ENCODE measurements around the gene RNF151.
A peak's percentile ranks its signal among the peaks of the same experiment; 100 is the strongest.

Gene RNF151

GRCh38 chr16:1976951-1977874 lies 10.6 kb downstream of the RNF151 start:
- DNase-seq (ENCODE audit: low read depth in 2 of 2): no peak

DNA sequence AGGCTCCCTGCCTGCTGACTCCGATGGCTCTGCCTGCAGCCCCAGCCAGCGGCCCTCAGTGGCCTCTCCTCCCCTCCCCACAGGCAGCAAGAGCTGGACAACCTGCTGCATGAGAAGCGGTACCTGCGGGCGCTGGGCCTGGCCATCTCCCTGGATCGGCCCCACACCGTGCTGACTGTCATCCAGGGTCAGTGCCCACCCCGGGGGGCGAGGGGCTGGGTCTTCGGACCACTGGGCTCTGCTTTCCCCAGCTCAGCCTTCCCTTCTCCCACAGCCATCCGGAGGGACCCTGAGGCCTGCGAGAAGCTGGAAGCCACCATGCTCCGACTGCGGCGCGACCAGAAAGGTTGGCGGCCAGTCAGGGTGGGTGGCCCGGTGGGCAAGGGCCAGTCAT lies 11.2 kb downstream of the RNF151 start:
- no peak for DNase-seq (ENCODE audit: low read depth in 2 of 2)

DNA sequence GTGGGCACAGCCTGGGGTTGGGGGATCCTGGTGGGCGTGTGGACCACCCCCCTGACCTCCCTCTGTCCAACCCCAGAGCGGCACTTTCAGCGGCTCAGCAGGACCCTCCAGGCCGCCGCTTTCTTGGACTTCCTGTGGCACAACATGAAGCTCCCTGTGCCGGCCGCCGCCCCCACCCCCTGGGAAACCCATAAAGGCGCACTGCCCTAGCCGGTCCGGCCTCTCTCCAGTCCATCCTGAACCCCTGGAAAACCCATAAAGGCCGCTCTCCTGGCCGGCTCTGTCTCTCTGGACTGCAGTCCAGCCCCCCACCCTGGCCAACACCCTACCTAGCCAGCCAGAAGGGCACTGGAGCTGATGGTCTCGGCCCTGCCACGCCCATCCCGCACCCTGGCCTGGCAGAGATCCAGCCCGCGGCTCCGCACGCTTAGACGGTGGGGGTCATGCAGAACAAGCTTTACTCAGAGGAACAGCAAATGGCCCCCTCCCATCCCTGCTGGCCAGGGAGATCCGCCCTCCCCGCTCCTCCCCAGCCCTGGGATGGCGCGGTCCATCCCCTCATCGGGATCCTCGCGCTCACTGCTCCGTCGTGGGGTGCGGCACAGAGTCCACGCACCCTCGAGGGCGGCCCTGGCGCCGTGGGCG lies 11.9 kb downstream of the RNF151 start:
- DNase-seq (ENCODE audit: low read depth in 2 of 2): no peak

- DNase-seq (ENCODE audit: low read depth in 2 of 2): no peak
Measured at GRCh38 chr16:1979271-1980029, 12.8 kb downstream of the RNF151 start.

DNA sequence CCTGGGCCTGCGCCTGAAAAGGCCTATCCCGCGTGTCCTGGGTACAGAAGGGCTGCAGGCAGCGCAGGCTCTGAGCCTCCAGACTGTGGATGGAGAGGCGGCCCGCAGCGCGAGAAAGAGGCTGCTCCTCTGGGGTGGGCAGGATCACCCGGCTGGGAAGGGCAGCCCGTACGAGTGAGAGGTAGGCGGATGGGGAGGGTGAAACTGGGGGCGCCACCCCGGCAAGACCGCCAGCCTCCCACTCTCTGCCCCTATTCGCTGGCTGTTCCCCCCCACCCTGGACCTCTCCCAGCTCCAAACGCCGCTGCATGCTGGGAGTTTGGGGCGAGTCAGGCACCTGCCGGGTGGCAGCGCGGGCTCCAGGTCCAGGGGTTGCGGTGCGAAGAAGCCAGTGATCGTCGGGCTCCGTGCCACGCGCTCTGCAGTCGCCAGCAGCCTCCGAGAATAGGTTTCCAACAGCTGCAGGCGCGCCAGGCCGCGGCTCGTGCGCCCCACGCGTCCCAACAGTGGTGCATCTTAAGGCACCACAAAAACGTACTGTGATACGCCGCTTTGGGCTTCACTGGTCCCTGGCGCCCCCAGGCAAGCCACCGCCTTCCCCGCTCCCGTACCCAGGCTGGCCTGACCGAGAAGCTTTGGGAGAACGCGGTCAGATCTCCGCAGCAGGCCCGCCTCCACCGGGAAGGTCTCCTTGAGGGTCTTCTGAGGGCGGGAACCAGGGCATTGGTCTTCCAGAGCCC lies 13.5 kb downstream of the RNF151 start:
- DNase-seq (ENCODE audit: low read depth in 2 of 2): no peak

DNA sequence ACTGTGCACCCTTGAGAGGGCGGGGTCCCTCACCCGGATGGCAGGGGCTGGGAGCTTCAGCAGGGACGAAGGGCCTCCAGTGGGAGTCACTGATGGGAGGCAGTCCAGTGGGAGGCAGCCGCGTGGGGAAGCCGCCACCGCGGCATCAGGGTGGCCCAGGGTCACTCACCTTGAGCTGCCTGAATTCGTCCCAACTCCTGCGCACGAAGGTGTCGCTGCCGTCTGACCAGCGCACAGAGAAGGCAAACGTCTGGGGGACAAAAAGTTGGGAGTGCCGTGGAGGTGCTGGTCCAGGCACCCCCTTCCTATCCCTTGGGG lies 14.1 kb downstream of the RNF151 start:
- DNase-seq (ENCODE audit: low read depth in 2 of 2): no peak

DNA sequence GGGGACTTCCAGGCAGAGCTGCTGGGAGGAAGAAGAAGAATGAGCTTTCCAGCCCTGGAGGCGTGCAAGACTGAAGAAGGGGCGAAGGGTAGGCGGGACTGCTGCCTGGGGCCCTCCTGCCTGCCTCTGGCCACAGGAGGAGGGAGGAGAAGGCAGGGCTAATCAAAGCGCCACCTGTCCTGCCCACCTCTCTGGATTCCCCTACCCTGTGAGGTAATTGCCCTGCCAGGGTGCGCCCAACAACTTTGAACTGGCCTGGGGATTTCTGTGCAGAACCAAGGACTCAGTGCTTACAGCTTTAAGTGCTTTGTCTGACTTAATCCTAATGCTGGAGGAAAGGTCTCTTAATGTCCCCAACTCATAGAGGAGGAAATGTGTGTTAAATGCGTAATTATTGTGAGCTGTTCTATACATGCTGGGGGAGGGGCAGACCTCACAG lies 14.8 kb downstream of the RNF151 start, which contains the start of gene NOXO1:
NOXO1 (minus strand) TSS at position 72 of the 439 bp plus-strand sequence. CDS start 290 bp downstream, outside the sequence.
- no peak for DNase-seq (ENCODE audit: low read depth in 2 of 2)

DNA sequence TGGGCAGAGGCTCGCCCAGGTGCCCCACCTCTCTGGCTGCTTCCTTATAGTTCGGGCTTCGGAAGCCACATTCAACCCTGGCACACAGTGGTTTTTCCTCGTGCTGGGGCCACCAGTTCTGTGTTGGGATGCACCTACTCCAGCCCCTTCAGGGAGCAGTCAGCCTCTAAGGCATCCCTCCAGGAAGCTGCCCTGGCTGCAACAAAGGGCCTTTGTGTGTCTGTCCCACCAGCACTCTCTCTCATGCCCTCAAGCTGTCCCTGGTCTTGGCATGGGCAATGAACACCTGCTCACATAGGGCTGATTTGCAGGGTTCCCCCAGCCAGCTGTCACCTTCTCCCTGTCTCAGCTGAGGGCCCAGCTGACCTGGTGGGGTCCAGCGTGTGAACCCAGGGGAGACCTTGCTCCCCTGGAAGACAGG lies 15.4 kb downstream of the RNF151 start:
- DNase-seq (ENCODE audit: low read depth in 2 of 2): no peak

- no peak for DNase-seq (ENCODE audit: low read depth in 2 of 2)
Measured at GRCh38 chr16:1982991-1983543, 16.4 kb downstream of the RNF151 start.

- DNase-seq (ENCODE audit: low read depth in 2 of 2): peak in 1 of 2 donors; percentile 80
Measured at GRCh38 chr16:1983544-1984346, 17.1 kb downstream of the RNF151 start, which contains the start of gene GFER. TSS of gene GFER (plus strand) at chr16:1984193. CDS start at chr16:1984219, 26 bp downstream.

DNA sequence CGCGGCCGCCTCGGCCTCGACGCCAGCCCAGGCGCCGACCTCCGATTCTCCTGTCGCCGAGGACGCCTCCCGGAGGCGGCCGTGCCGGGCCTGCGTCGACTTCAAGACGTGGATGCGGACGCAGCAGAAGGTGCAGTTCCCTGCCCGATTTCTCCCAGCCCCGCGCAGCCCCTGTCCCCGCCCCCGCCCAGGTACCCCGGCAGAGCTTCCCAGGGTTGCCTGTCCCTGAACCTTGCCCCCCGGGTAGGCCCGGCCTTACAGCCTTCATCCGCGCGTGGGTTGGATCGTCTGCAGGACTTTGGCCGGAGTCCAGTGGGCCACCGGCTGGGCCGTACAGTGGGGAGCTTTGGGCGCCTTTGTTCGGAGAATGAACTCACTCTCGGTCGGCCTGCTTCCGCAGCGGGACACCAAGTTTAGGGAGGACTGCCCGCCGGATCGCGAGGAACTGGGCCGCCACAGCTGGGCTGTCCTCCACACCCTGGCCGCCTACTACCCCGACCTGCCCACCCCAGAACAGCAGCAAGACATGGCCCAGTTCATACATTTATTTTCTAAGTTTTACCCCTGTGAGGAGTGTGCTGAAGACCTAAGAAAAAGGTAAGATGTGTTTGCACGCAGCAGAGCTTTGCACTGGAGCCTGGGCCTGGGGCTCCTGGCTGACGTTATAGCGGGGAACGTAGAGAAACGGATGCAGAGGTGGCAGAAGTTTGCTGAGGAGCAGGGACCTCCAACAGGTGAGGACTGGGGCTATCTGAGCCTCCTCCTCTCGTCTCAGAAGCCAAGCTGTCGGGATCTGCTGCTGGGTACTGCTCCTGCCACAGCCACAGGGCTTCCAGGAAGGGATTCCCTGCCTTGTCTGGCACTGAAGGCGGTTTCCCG lies 17.9 kb downstream of the RNF151 start:
- no peak for DNase-seq (ENCODE audit: low read depth in 2 of 2)

DNA sequence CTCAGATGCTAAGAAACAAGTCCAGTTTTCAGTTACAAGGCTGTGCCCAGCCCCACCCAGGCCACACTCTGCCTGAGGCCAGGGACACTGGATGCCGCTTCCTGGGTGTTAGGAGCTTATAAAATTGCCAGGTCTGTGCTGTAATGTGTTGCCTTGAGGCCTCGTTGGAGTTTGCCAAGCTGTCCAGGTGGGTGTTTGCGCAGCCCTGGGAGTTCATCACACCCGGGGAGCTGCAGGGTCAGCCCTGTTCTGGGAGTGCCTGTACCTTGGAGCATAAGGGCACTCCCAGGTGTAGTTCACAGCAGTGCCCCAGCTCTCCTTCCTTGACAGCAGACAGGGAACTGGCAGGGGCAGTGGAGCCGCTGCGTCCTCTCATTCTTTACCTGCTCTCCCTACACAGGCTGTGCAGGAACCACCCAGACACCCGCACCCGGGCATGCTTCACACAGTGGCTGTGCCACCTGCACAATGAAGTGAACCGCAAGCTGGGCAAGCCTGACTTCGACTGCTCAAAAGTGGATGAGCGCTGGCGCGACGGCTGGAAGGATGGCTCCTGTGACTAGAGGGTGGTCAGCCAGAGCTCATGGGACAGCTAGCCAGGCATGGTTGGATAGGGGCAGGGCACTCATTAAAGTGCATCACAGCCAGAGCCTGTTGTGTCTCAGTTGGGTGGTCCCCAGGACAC lies 19.0 kb downstream of the RNF151 start:
- DNase-seq (ENCODE audit: low read depth in 2 of 2): no peak

DNA sequence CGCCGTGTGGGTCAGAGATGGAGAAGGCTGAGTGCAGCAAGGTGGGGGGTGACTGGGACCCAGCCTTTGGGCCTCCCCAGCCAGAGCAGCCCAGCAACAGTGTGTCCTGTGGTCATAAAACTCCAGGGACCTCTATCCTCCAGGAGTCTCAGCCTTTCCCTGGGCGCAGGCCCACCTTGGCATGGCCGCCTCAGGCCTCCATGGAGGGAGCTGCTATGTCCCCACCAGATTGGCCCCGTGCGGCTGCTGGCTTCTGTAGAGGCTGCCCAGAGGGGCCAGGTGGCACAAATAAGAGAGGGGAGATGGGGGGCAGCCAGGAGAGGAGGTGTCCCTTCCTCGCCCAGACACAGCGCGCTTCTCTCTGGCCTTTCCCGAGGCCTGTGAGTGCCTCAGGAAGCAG lies 20.5 kb downstream of the RNF151 start:
- no peak for DNase-seq (ENCODE audit: low read depth in 2 of 2)

DNA sequence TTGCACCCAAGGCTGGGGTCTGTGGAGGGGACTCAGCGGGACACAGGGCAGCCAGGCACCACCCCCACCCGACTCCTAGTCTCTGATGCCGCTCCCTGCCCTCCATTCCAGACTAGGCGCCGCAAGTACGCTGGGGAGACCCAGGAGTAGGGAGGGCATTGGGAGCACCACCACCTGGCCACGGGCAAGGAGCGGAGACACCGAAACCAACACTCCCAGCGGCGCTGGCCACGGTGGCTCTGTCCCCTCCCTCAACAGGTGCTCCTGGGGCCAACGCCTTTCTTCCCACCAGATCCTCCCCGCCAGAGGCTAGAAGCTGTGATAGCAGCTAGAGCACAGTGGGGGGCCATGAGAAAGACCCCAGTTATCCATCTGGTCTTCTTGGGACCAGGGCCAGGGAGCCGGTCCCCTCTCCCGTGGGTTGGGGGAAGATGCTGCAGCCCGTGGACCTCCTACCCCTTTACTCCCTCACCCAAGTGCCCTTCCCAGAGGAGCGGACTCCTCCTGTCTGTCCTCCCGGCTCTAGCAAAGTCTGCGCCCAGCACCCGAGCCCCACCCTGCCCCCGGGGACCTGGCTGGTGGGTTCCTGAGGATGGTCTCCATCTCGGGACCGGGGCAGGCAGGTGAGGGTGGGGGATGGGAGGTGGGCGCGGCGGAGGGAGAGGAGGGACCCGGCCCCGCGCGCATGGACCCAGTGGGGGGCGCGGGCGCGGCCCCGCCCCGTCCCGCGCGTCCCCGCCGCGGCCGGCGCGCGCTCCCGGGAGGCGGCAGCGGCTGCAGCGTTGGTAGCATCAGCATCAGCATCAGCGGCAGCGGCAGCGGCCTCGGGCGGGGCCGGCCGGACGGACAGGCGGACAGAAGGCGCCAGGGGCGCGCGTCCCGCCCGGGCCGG lies 22.8 kb downstream of the RNF151 start, which contains the start of gene SYNGR3:
SYNGR3 (plus strand) TSS at position 762 of the 892 bp plus-strand sequence. CDS start 133 bp downstream, outside the sequence.
- DNase-seq (ENCODE audit: low read depth in 2 of 2): no peak

GRCh38 chr16:1990101-1990350 lies 23.4 kb downstream of the RNF151 start:
- no peak for DNase-seq (ENCODE audit: low read depth in 2 of 2)

DNA sequence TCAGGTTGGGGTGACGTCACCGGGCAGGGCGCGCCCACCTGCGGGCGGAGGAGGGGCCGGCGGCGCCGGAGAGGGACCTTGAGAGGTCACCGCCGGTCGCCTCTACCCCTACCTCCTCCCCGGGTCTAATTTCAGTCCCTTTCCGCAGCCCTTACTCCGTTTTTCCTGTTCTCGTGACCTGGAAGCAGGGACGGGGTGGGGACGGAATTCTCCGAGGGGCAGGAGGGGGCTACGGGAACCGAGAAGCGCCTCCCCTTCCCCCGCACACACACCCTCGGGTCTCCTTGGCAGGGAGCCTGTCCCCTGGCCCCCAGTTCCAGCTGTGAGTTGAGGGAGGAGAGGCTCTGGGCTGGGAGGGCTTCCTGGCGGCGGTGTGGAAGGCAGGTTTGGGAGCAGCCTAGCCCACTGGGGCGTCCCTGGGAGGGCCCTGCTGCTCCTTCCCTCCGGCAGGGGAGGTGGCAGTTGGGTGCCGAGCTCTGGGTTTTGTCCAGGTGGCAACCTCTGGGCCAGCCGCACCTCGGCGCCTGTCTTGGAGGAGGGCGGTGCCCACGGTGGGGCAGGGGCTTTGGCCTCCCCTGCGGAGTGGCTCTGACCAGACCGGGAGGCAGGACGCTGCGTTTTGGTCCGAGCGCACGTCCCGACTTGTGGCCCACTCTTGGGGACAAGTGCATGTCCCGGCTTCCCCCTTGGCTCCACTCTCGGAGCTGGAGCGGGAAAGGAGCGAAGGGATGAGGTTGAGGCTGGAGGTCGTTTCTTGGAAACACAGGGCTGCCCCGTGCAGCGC lies 23.9 kb downstream of the RNF151 start:
- DNase-seq (ENCODE audit: low read depth in 2 of 2): no peak

DNA sequence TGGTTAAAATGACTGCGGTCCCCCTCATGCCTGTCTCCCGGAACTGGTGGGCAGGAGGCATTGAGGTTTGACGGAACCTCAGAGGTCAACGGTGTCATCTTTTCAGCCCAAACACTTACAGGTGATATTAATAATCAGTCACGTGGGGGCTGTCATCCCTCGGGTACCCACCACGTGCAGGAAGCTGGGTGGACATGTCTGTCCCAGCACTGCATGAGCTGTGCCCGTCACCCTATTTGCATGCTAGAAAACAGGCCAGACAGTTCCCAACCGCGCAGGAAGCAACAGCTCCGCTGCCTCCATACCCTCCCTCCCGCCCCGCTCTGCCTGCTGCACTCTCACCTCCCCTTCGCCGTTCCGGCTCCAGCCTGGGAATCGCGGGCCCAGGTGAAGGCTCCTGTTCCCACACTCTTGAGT lies 24.5 kb downstream of the RNF151 start:
- no peak for DNase-seq (ENCODE audit: low read depth in 2 of 2)
